HL-60/S4 treated with retinoic acid at 250 ng/mL for 4 days and 3 days (cell line): ENCODE measurements around the gene POLR1H.

Experiments used
- in situ Hi-C: fragments of 300-500 bp; cut with MboI; formaldehyde crosslinking; loops from 2 replicates; pipeline ENCODE4 v1.7.0; 2022; ENCODE audit warnings: low sequenced_read_pairs

The POLR1H gene

GRCh38 chr6:30092852-30093543, 31.9 kb downstream of the POLR1H start:
- in situ Hi-C loops: no loop called here

GRCh38 chr6:30093951-30094661, 33.0 kb downstream of the POLR1H start:
- in situ Hi-C loops: no loop called here

- in situ Hi-C loops: no loop called here
These were observed 35.8 kb downstream of the POLR1H start for GRCh38 chr6:30096829-30097228.

- in situ Hi-C loops: no loop called here
These were observed 37.1 kb downstream of the POLR1H start for GRCh38 chr6:30097902-30098768.

GRCh38 chr6:30100154-30100553, 39.1 kb downstream of the POLR1H start:
- in situ Hi-C loops: no loop called here

- in situ Hi-C loops: no loop called here
These were observed 39.7 kb downstream of the POLR1H start for GRCh38 chr6:30100585-30101443.

GRCh38 chr6:30101444-30102413, 40.7 kb downstream of the POLR1H start:
- in situ Hi-C loops: no loop called here

- in situ Hi-C loops: no loop called here
These were observed 41.4 kb downstream of the POLR1H start for GRCh38 chr6:30102414-30102969.

- in situ Hi-C loops: no loop called here
These were observed 42.2 kb downstream of the POLR1H start for GRCh38 chr6:30102970-30103871.

GRCh38 chr6:30103872-30104179, 42.8 kb downstream of the POLR1H start:
- in situ Hi-C loops: no loop called here

- in situ Hi-C loops: no loop called here
These were observed 43.6 kb downstream of the POLR1H start for GRCh38 chr6:30104661-30105060.

- in situ Hi-C loops: no loop called here
These were observed 50.3 kb downstream of the POLR1H start for GRCh38 chr6:30111266-30111856.

- in situ Hi-C loops: no loop called here
These were observed 51.4 kb downstream of the POLR1H start for GRCh38 chr6:30112402-30112994.

GRCh38 chr6:30113003-30113759, 52.1 kb downstream of the POLR1H start, which contains the start of gene TRIM31:
TSS of gene TRIM31 (minus strand) at chr6:30113090. CDS start at chr6:30112805, 285 bp downstream.
- in situ Hi-C loops: no loop called here

- in situ Hi-C loops: no loop called here
These were observed 52.8 kb downstream of the POLR1H start for GRCh38 chr6:30113841-30114240.
